Measurements from ENCODE around the gene LAMC1. TPM values are rescaled to one million over a fixed set of nuclear protein-coding genes. Genes with fewer than 3 reads are reported as not detected.

LAMC1 gene
- total RNA-seq = 114 and 123 TPM in 2 replicates

DNA sequence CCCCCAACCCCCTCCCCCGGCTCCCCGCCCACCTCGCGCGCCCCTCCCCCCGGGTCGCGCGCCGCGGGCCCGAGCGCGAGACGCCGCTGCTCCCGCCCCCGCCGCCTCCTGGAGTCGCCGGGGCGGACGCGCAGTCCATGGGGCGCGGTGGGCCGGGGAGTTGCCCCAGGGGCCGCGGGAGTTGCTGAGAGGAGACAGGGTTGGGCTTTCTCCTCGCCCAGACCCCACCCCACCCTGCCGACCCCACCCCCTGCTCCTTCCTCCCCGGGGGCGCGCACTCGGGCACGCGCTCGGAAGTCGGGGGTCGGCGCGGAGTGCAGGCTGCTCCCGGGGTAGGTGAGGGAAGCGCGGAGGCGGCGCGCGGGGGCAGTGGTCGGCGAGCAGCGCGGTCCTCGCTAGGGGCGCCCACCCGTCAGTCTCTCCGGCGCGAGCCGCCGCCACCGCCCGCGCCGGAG lies at the start of gene LAMC1:
Gene LAMC1 (plus strand): TSS at position 275 of the 455 bp plus-strand sequence. CDS start 297 bp downstream, outside the sequence.

DNA sequence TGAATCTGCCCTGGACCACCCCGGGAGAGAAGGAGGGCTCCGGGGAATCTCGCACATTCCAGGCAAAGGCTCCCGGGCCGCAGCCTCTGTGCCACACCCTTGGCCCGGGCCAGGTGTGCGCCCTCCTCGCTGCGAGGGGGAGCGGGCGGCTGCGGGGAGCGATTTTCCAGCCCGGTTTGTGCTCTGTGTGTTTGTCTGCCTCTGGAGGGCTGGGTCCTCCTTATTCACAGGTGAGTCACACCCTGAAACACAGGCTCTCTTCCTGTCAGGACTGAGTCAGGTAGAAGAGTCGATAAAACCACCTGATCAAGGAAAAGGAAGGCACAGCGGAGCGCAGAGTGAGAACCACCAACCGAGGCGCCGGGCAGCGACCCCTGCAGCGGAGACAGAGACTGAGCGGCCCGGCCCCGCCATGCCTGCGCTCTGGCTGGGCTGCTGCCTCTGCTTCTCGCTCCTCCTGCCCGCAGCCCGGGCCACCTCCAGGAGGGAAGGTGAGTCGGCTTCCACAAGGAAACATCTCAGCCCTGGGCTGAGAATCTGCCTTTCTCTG lies 162.8 kb downstream of the LAMC1 start, which contains the start of gene LAMC2:
Gene LAMC2 (plus strand): TSS at position 324 of the 550 bp plus-strand sequence. CDS start 89 bp downstream, at position 413.

Other genes with a start within 250 kb of the LAMC1 start
- 1.8 and 2.8 TPM in 2 replicates for gene NPL, start 233.6 kb upstream of the LAMC1 start, total RNA-seq
- gene DHX9, start 184.1 kb upstream of the LAMC1 start, total RNA-seq = 65.9 and 108 TPM in 2 replicates
- 0.15 TPM in 1 of 2 replicates, not detected in the other for gene SHCBP1L, start 70.3 kb upstream of the LAMC1 start, total RNA-seq
- gene LAMC2, start 162.8 kb downstream of the LAMC1 start, total RNA-seq = 1,739 and 5,819 TPM in 2 replicates